Measurements from ENCODE around the gene ADIPOR2.

The ADIPOR2 gene

GRCh38 chr12:1777798-1778197 lies 86.9 kb downstream of the ADIPOR2 start:
- no peak for DNase-seq

DNA sequence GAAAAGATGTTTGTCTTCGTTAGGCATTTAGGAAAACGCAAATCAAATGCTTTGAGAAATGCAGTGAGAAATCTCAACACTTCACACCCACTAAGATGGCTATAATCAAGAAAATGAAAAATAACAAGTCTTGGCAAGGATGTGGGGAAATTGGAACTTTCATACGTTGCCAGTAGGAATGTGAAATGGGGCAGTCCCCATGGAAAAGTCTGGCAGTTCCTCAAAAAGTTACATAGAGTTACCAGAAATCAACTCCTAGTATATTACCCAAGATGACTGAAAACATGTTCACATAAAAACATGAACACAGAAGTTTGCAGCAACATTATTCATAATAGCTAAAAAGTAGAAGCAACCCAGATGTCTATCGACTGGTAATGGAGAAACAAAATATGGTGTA lies 88.0 kb downstream of the ADIPOR2 start:
- no peak for DNase-seq

GRCh38 chr12:1779783-1780182 lies 88.9 kb downstream of the ADIPOR2 start:
- DNase-seq: no peak

GRCh38 chr12:1781772-1782171 lies 90.9 kb downstream of the ADIPOR2 start:
- no peak for DNase-seq

DNA sequence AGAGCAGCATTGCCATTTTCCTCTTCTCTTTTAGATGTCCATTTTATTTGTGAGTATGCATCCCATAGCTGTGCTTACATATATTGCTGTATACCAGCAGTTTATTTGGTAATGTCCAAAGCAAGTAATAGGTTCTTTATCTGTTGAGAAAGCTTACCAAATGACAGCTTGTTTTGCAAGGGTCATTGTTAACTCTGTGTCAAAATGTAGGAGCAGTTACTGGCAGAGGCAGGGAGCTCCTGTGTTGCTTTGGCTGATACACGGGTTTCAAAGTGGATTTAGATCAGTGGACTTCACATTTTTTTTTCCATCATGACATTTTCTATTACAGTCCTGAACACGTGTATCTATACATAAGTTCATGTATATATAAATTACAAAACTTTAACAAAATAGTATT lies 91.3 kb downstream of the ADIPOR2 start:
- DNase-seq: no peak

DNA sequence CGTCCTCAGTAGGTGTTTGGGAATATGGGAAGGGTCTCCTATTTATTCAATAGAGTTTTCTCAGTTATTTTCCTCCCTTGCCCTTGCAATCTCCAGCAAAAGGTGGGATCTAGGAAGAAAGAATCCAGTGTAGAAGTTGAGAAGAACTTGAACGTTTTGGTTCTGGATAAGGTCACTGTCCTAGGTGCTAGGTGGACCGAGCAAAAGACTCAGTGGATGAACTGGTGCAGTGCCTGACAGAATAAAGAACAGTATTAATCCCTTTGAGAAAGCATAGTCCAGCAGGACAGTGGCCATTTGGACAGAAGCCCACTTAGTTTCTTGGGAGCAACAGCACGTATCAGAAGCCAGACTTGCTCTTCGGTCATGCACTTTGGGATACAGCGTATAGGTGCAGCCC lies 96.8 kb downstream of the ADIPOR2 start:
- no peak for DNase-seq

GRCh38 chr12:1790444-1790843 lies 99.6 kb downstream of the ADIPOR2 start:
- no peak for DNase-seq

DNA sequence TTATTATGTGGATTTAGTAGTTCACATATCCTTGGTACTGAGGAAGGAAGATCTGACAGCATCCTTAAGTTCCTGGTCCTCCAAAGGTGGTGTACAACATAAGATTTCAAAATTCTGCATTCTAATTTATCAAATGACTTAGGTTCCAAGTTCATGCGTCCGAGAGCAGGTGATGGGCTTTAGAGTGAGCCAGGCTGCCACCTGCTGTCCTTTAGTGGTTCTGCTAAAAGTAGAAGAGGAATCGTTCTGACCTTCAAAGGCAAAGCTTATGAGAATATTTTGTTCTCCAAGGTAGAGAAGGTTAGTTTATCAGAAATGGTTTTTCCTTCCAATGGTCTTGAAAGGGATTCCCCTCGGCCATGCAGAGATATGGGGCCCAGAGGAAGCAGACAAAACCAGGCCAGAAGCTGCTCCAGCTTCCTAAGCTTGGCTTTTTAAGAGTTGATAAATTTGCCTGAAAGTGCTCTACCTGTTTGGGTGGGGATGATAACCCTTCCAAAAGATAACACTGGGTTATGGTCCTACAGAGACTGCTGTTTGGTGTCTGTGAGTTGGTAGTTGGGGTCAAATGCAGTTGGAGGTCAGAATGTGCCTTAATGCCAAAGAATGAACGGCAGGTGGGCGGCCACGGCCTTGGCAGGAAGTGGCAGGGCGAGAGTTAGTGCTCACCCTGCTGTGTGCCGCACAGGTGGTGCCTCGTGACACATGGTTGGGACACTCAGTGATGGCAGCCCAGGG lies 100.4 kb downstream of the ADIPOR2 start:
- peak; percentile 74 for DNase-seq

- DNase-seq: no peak
Measured at GRCh38 chr12:1792406-1792805, 101.5 kb downstream of the ADIPOR2 start.

- no peak for DNase-seq
Measured at GRCh38 chr12:1793426-1794210, 102.7 kb downstream of the ADIPOR2 start.

GRCh38 chr12:1794440-1795090 lies 103.7 kb downstream of the ADIPOR2 start:
- DNase-seq: no peak

GRCh38 chr12:1795221-1795784 lies 104.4 kb downstream of the ADIPOR2 start:
- no peak for DNase-seq

- peak; percentile 96 for DNase-seq
Measured at GRCh38 chr12:1795785-1796514, 105.1 kb downstream of the ADIPOR2 start.

GRCh38 chr12:1796515-1797010 lies 105.7 kb downstream of the ADIPOR2 start:
- peak; percentile 66 for DNase-seq

- DNase-seq: peak; percentile 73
Measured at GRCh38 chr12:1797011-1797901, 106.4 kb downstream of the ADIPOR2 start.

DNA sequence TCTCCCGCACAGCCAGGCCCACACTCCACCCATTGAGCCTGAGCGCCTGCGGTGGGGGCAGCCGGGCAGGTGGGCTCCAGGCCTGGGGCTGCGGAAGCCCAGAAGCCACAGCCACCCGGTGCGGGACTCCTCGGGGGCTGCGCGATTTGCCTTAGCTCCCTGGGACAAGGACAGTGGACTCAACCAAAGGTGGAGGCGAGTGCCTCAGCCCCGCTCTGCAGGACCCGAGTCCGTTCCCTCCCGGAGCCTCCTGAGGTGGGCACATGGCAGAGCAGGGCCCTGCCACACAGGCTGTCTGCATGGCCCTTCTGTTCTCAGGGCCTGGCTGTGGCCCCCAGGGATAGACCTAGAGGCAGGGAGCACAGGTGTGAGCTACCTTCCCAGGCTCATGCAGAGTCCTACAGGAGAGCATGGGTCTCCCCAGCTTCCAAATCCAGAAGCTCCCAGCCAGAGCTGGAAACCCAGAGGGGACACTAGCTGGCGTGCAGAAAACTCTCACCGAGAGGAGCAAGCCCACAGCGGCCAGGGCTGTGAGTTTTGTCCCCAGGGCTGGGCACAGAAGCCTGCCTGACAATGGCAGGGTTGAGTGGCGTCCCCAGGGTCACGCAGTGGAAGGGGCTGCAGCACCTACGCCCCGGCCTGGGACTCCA lies 107.2 kb downstream of the ADIPOR2 start:
- DNase-seq: peak; percentile 2

DNA sequence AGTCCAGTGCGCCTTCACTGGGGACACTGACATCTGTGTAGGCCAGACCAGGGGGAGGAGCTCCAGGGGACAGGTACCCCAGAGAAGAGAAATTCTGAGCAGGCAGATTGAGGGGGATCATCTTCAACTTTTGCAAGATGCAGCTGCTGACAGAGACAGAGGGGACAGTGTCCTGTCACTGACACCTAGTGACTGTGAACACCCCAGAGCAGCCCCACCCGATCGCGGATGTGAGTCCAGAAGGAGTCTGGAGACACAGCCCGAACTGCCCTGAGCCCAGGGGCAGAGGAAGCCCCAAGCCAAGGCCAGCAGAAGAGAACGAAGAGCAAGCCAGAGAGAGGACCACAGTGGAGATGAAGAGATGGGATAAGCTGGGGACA lies 107.8 kb downstream of the ADIPOR2 start:
- DNase-seq: peak; percentile 2

DNA sequence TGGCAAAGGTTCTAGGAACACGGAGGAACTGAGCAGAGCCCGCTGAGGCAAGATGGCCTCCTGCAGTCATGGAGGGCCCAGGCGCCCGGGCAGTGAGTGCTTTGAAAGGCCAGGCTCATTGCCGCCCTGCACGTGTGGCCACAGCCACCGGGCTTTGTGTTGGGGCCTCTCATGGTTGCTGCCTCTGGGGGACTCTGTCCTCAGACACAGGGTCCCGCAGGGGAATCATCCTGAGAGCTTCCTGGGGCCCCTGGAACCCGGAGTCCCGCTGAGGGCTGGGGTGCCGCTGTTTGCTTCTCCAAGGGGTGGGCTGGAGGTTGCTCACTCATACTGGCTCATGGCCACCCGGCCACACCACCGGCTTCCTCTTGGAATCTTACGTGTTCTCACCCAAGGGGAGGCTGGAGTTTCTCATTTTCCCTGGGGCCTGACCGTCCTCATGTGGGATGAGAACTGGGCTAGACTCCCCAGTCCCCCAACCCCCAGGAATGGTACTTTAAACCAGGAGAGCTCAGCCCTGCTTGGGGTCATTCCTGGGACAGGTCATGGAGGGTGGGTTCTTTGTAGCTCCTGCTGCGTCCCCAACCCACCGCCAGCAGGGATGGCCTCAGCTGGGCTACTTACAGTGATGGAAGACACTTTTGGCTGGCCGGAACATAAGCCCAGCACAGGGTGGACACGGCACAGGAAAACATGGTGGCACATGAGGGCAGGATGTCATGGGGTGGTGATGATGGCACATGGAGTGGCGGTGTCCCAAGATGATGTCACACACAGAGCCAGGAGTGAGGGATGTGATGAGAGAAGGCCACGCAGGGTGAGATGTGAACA lies 108.4 kb downstream of the ADIPOR2 start:
- DNase-seq: peak; percentile 2

DNA sequence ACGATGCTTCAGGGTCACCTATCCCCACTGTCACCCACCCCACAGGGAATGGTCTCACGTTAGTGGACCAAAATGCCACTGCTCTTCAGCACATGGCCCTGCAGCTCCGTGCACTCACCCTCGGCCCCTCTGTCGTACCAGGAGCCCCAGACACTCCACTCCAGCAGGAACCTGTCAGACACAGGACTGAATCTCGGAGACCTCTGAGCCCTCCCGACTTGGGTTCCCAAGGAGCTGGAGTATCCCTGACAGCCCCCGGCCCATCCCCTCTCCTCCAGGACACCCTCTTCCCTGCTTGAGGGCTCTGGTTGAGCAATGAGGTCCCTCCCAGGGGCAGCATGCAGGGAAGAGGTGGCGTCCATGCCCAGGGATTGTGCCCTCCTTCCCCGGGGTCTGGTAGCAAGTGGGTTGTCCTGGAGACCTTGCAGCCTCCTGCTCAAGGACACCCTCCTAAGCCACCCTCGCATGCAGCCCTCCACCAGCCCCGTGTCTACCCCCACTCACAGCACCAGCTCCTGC lies 109.1 kb downstream of the ADIPOR2 start:
- DNase-seq: peak; percentile 2

Data from activated CD4-positive, alpha-beta T cell treated with anti-CD3 and anti-CD28 coated beads for 48 hours (primary cell).